Ammon's horn (tissue), 1 donor: Measurements from ENCODE around the gene CCDC138.

Experiments
- DNase-seq: peaks from one replicate; pipeline ENCODE4 v3.0.0-alpha.2; 2016; ENCODE audit warnings: low spot score

Gene CCDC138

GRCh38 chr2:108896741-108897140 lies 110.2 kb downstream of the CCDC138 start:
- DNase-seq, result no peak

- DNase-seq, result no peak
Observed at GRCh38 chr2:108898315-108899082, 111.9 kb downstream of the CCDC138 start.

- no peak for DNase-seq
Observed at GRCh38 chr2:108904680-108905079, 118.1 kb downstream of the CCDC138 start.

- no peak for DNase-seq
Observed at GRCh38 chr2:108905176-108905575, 118.6 kb downstream of the CCDC138 start.

GRCh38 chr2:108905906-108906305 lies 119.3 kb downstream of the CCDC138 start:
- DNase-seq, result no peak

- DNase-seq, result no peak
Observed at GRCh38 chr2:108906403-108907077, 120.0 kb downstream of the CCDC138 start.

- no peak for DNase-seq
Observed at GRCh38 chr2:108907822-108908712, 121.5 kb downstream of the CCDC138 start.

GRCh38 chr2:108908713-108909070 lies 122.1 kb downstream of the CCDC138 start:
- no peak for DNase-seq

- DNase-seq, result no peak
Observed at GRCh38 chr2:108909275-108909823, 122.8 kb downstream of the CCDC138 start.

GRCh38 chr2:108910011-108910431 lies 123.5 kb downstream of the CCDC138 start:
- DNase-seq, result no peak

- DNase-seq, result no peak
Observed at GRCh38 chr2:108910541-108911396, 124.2 kb downstream of the CCDC138 start.

- DNase-seq, result no peak
Observed at GRCh38 chr2:108911401-108911800, 124.8 kb downstream of the CCDC138 start.

- DNase-seq, result no peak
Observed at GRCh38 chr2:108911807-108912628, 125.4 kb downstream of the CCDC138 start.

- no peak for DNase-seq
Observed at GRCh38 chr2:108912629-108912902, 126.0 kb downstream of the CCDC138 start.

- no peak for DNase-seq
Observed at GRCh38 chr2:108916122-108916795, 129.7 kb downstream of the CCDC138 start.

- peak; percentile 43 for DNase-seq
Observed at GRCh38 chr2:108916796-108917421, 130.3 kb downstream of the CCDC138 start.

- no peak for DNase-seq
Observed at GRCh38 chr2:108917526-108917925, 131.0 kb downstream of the CCDC138 start.

GRCh38 chr2:108918156-108918874 lies 131.7 kb downstream of the CCDC138 start:
- DNase-seq, result no peak

GRCh38 chr2:108918941-108919341 lies 132.4 kb downstream of the CCDC138 start:
- DNase-seq, result no peak
